Thyroid gland (tissue), 4 donors: ENCODE data around the gene TFR2.

Experiments
- POLR2A ChIP-seq, 2 donors: fragments of 450-650 bp; IDR thresholded peaks; one replicate each; pipeline ENCODE4 v1.6.1; 2017; ENCODE audit warnings: antibody characterized with exemption in 2 of 2, mild to moderate bottlenecking in 2 of 2, moderate library complexity in 1 of 2
- TF ChIP-seq, protein P1 (sequence below), 6 experiments: fragments of 200-600 bp in 3 of 6; fragments of 450-650 bp in 3 of 6; sonication (generic) in 3 of 6; IDR thresholded peaks; one replicate each; pipeline ENCODE4 v1.5.1; 2016 to 2019; ENCODE audit warnings: antibody characterized with exemption in 6 of 6, mild to moderate bottlenecking in 2 of 6, inconsistent platforms in 1 of 6, moderate library complexity in 1 of 6

DNA sequence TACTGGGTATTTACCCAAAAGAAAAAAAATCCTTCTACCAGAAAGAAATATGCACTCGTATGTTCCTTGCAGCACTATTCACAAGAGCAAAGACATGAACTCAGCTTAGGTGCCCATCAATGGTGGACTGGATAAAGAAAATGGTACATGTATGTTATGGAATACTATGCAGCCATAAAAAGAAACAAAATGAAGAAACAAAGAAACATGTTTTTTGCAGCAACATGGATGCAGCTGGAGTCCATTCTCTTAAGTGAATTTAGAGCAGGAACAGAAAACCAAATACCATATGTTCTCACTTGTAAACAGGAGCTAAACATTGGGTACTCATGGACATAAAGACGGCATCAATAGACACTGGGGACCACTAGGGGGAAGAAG is 26.7 kb upstream of the TFR2 start:
- TF ChIP-seq, protein P1, sequence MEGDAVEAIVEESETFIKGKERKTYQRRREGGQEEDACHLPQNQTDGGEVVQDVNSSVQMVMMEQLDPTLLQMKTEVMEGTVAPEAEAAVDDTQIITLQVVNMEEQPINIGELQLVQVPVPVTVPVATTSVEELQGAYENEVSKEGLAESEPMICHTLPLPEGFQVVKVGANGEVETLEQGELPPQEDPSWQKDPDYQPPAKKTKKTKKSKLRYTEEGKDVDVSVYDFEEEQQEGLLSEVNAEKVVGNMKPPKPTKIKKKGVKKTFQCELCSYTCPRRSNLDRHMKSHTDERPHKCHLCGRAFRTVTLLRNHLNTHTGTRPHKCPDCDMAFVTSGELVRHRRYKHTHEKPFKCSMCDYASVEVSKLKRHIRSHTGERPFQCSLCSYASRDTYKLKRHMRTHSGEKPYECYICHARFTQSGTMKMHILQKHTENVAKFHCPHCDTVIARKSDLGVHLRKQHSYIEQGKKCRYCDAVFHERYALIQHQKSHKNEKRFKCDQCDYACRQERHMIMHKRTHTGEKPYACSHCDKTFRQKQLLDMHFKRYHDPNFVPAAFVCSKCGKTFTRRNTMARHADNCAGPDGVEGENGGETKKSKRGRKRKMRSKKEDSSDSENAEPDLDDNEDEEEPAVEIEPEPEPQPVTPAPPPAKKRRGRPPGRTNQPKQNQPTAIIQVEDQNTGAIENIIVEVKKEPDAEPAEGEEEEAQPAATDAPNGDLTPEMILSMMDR (IDR thresholded peaks at IDR 0.05), result no peak
- TF ChIP-seq POLR2A (IDR thresholded peaks at IDR 0.05), result no peak
